ENCODE results near the gene ATAD3A. TPM values are rescaled to one million over a fixed set of nuclear protein-coding genes. Genes with fewer than 3 reads are reported as not detected.

ATAD3A gene
- total RNA-seq, 1 donor from 2014 or later: 51.9 TPM

GRCh38 chr1:1578371-1578940 lies 66.5 kb downstream of the ATAD3A start:
- intact Hi-C loops (cut with micrococcal nuclease): loop anchor here (10.0 kb wide), 1 partner anchor 326 kb away; no protein-coding TSS in a partner anchor

- intact Hi-C loops (cut with micrococcal nuclease): no loop called here
Measured at GRCh38 chr1:1582585-1583346, 70.8 kb downstream of the ATAD3A start.

GRCh38 chr1:1583347-1584010 lies 71.5 kb downstream of the ATAD3A start:
- intact Hi-C loops (cut with micrococcal nuclease): no loop called here

Other genes starting within 250 kb of the ATAD3A start
- 76.0 and 80.4 TPM in 2 replicates for gene UBE2J2, start 238.3 kb upstream of the ATAD3A start, total RNA-seq
- 3.6 and 4.6 TPM in 2 replicates for gene SCNN1D, start 231.7 kb upstream of the ATAD3A start, total RNA-seq
- 66.6 and 67.7 TPM in 2 replicates for gene ACAP3, start 204.2 kb upstream of the ATAD3A start, total RNA-seq
- gene PUSL1, start 203.6 kb upstream of the ATAD3A start, total RNA-seq: 22.3 and 23.1 TPM in 2 replicates
- 115 and 116 TPM in 2 replicates for gene INTS11, start 187.5 kb upstream of the ATAD3A start, total RNA-seq
- gene CPTP, start 187.4 kb upstream of the ATAD3A start, total RNA-seq: 20.0 and 20.7 TPM in 2 replicates
- 1.0 and 1.2 TPM in 2 replicates for gene TAS1R3, start 180.9 kb upstream of the ATAD3A start, total RNA-seq
- gene DVL1, start 162.7 kb upstream of the ATAD3A start, total RNA-seq: 31.5 and 35.4 TPM in 2 replicates
- gene MXRA8, start 153.6 kb upstream of the ATAD3A start, total RNA-seq: 0.11 TPM in 2 replicates
- 110 and 112 TPM in 2 replicates for gene AURKAIP1, start 137.0 kb upstream of the ATAD3A start, total RNA-seq
- gene CCNL2, start 112.8 kb upstream of the ATAD3A start, total RNA-seq: 111 TPM in 2 replicates
- gene MRPL20, start 104.9 kb upstream of the ATAD3A start, total RNA-seq: 123 and 133 TPM in 2 replicates
- not detected in 2 replicates for gene ANKRD65, start 90.9 kb upstream of the ATAD3A start, total RNA-seq
- gene VWA1, start 76.5 kb upstream of the ATAD3A start, total RNA-seq: 0.27 and 0.68 TPM in 2 replicates
- gene ATAD3C, start 62.5 kb upstream of the ATAD3A start, total RNA-seq: 0.16 and 0.93 TPM in 2 replicates
- gene ATAD3B, start 40.4 kb upstream of the ATAD3A start, total RNA-seq: 49.2 and 51.4 TPM in 2 replicates
- 1.0 and 1.1 TPM in 2 replicates for gene TMEM240, start 28.5 kb downstream of the ATAD3A start, total RNA-seq
- gene SSU72, start 62.7 kb downstream of the ATAD3A start, total RNA-seq: 137 TPM in 2 replicates
- 8.8 and 9.0 TPM in 2 replicates for gene FNDC10, start 88.0 kb downstream of the ATAD3A start, total RNA-seq
- 27.8 and 31.4 TPM in 2 replicates for gene MIB2, start 103.3 kb downstream of the ATAD3A start, total RNA-seq
- 0.82 and 2.5 TPM in 2 replicates for gene MMP23B, start 120.0 kb downstream of the ATAD3A start, total RNA-seq
- 34.9 and 35.6 TPM in 2 replicates for gene CDK11B, start 146.8 kb downstream of the ATAD3A start, total RNA-seq
- 53.6 and 54.4 TPM in 2 replicates for gene SLC35E2B, start 180.6 kb downstream of the ATAD3A start, total RNA-seq
- 85.3 and 88.8 TPM in 2 replicates for gene CDK11A, start 212.2 kb downstream of the ATAD3A start, total RNA-seq

Measured in T-helper 2 cell treated with Interferon-gamma antibody and Interleukin-4, amounts not matched to agents 100 ng/mL and 5 ng/mL, for 36 hours (primary cell).